Measurements from ENCODE around the gene SAMD4A.

SAMD4A gene

GRCh38 chr14:54706769-54707168 lies 139.8 kb downstream of the SAMD4A start:
- no peak for DNase-seq (ENCODE audit: low spot score)

GRCh38 chr14:54708161-54708560 lies 141.2 kb downstream of the SAMD4A start:
- no peak for DNase-seq (ENCODE audit: low spot score)

- DNase-seq (ENCODE audit: low spot score), result no peak
Measured at GRCh38 chr14:54708982-54709381, 142.1 kb downstream of the SAMD4A start.

- DNase-seq (ENCODE audit: low spot score), result no peak
Measured at GRCh38 chr14:54709444-54709843, 142.5 kb downstream of the SAMD4A start.

GRCh38 chr14:54709867-54710266 lies 142.9 kb downstream of the SAMD4A start:
- no peak for DNase-seq (ENCODE audit: low spot score)

- DNase-seq (ENCODE audit: low spot score), result no peak
Measured at GRCh38 chr14:54711312-54711711, 144.4 kb downstream of the SAMD4A start.

GRCh38 chr14:54711812-54712464 lies 145.0 kb downstream of the SAMD4A start:
- DNase-seq (ENCODE audit: low spot score), result no peak

GRCh38 chr14:54712465-54713200 lies 145.7 kb downstream of the SAMD4A start:
- DNase-seq (ENCODE audit: low spot score), result no peak

GRCh38 chr14:54713379-54713778 lies 146.5 kb downstream of the SAMD4A start:
- DNase-seq (ENCODE audit: low spot score), result no peak

- DNase-seq (ENCODE audit: low spot score), result no peak
Measured at GRCh38 chr14:54715239-54715638, 148.3 kb downstream of the SAMD4A start.

GRCh38 chr14:54715811-54716210 lies 148.9 kb downstream of the SAMD4A start:
- DNase-seq (ENCODE audit: low spot score), result no peak

- no peak for DNase-seq (ENCODE audit: low spot score)
Measured at GRCh38 chr14:54716862-54717261, 149.9 kb downstream of the SAMD4A start.

- no peak for DNase-seq (ENCODE audit: low spot score)
Measured at GRCh38 chr14:54718046-54718445, 151.1 kb downstream of the SAMD4A start.

- DNase-seq (ENCODE audit: low spot score), result no peak
Measured at GRCh38 chr14:54719406-54719805, 152.5 kb downstream of the SAMD4A start.

- DNase-seq (ENCODE audit: low spot score), result peak; percentile 8
Measured at GRCh38 chr14:54722791-54723432, 156.0 kb downstream of the SAMD4A start.

- DNase-seq (ENCODE audit: low spot score), result no peak
Measured at GRCh38 chr14:54724123-54724522, 157.2 kb downstream of the SAMD4A start.

GRCh38 chr14:54724676-54725325 lies 157.9 kb downstream of the SAMD4A start:
- no peak for DNase-seq (ENCODE audit: low spot score)

- no peak for DNase-seq (ENCODE audit: low spot score)
Measured at GRCh38 chr14:54725998-54726397, 159.1 kb downstream of the SAMD4A start.

GRCh38 chr14:54727929-54728328 lies 161.0 kb downstream of the SAMD4A start:
- DNase-seq (ENCODE audit: low spot score), result no peak

- no peak for DNase-seq (ENCODE audit: low spot score)
Measured at GRCh38 chr14:54728700-54729527, 162.0 kb downstream of the SAMD4A start.

- peak; percentile 22 for DNase-seq (ENCODE audit: low spot score)
Measured at GRCh38 chr14:54730156-54730961, 163.4 kb downstream of the SAMD4A start.
